Measurements from ENCODE around the gene B3GNT9. TPM values are rescaled to one million over a fixed set of nuclear protein-coding genes. Genes with fewer than 3 reads are reported as not detected.

B3GNT9 gene
- total RNA-seq, 1 experiment from 2014 or later, result 3.8 TPM

DNA sequence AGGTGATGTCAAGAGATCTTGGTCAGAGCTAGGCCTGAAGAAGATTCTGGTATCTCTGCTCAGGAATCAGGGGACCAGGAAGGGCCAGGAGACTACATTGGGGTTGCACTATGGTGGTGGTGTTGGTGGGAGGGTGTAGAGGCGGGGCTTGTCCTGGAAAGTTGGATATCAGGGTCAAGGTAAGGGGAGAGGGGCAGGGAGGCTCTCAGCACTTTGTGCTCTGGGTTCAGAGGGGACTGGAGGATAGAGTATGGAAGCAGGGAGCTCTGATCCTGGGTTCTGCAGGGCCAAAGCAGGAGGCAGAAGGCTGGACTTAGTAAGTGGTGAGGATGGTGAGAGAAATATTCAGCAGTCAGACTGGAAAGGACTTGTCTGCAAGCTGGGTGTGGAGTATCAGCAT, 22.5 kb upstream of the B3GNT9 start:
- Histone ChIP-seq H3K36me3 (ENCODE audit: control insufficient read depth in 1 of 2, insufficient read depth in 2 of 2, low read length in 2 of 2) (0 out of 4 replicates have a peak, but pooled peaks cover 0 to 6% of the 10 kb centered on the region in 2 experiments), H3K4me2 (ENCODE audit: low read length) (peak overlapping the region; percentile 75), H3K4me1 (ENCODE audit: control insufficient read depth in 1 of 2, insufficient read depth in 2 of 2, low read length in 2 of 2) (peaks cover 53 to 86% of the 10 kb centered on the region in 2 experiments), H3K4me3 (replicated peaks in 1 of 2; ENCODE audit: low read depth in 1 of 2, low read length in 2 of 2) (peak overlapping the region; percentile 67 to 70), H3K27ac (ENCODE audit: low read depth, low read length) (peak overlapping the region; percentile 97), H4K20me1 (ENCODE audit: insufficient read depth) (no peaks in the 10 kb centered on the region), H3K9me3 (ENCODE audit: control insufficient read depth in 1 of 2, insufficient read depth in 1 of 2, low read depth in 1 of 2, low read length in 2 of 2) (no peaks in the 10 kb centered on the region), H3K27me3 (ENCODE audit: insufficient read depth, low read length) (no peaks in the 10 kb centered on the region), H3K9ac (ENCODE audit: low read length) (peak overlapping the region; percentile 84), H3K9me2 (ENCODE audit: insufficient read depth) (no peaks in the 10 kb centered on the region), H2AFZ (ENCODE audit: low read depth, low read length, poor library complexity, severe bottlenecking) (no peak overlapping the region), H3K79me2 (ENCODE audit: insufficient read depth, low read length) (peaks cover 8% of the 10 kb centered on the region; the same call in 1 of the 2 replicates)
- ATAC-seq, result no peak
- TF ChIP-seq, protein P1, sequence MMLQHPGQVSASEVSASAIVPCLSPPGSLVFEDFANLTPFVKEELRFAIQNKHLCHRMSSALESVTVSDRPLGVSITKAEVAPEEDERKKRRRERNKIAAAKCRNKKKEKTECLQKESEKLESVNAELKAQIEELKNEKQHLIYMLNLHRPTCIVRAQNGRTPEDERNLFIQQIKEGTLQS (IDR thresholded peaks at IDR 0.05), result no peak
- TF ChIP-seq FOSL1 (IDR thresholded peaks at IDR 0.05; ENCODE audit: low read depth), result no peak
- TF ChIP-seq, protein P2, sequence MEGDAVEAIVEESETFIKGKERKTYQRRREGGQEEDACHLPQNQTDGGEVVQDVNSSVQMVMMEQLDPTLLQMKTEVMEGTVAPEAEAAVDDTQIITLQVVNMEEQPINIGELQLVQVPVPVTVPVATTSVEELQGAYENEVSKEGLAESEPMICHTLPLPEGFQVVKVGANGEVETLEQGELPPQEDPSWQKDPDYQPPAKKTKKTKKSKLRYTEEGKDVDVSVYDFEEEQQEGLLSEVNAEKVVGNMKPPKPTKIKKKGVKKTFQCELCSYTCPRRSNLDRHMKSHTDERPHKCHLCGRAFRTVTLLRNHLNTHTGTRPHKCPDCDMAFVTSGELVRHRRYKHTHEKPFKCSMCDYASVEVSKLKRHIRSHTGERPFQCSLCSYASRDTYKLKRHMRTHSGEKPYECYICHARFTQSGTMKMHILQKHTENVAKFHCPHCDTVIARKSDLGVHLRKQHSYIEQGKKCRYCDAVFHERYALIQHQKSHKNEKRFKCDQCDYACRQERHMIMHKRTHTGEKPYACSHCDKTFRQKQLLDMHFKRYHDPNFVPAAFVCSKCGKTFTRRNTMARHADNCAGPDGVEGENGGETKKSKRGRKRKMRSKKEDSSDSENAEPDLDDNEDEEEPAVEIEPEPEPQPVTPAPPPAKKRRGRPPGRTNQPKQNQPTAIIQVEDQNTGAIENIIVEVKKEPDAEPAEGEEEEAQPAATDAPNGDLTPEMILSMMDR (IDR thresholded peaks at IDR 0.05 in 2 of 3, conservative IDR thresholded peaks at IDR 0.05 in 1 of 3; ENCODE audit: borderline replicate concordance in 1 of 3, insufficient read depth in 1 of 3, low read depth in 2 of 3, low read length in 2 of 3), result no peak
- TF ChIP-seq EZH2 (IDR thresholded peaks at IDR 0.05), result no peak
- no peak for DNase-seq (ENCODE audit: low read depth, low spot score)
- no TSS peak for BruUV-seq (replicated peaks)
- ChIA-PET POLR2A (interaction anchor here (1.1 to 2.0 kb wide), 3 partner anchors 10 to 18 kb away, joined by 3 to 11 read pairs (median 4); partner anchors contain the start of gene MATCAP1), RAD21 (ENCODE audit: low non-redundant PET in 1 of 2, low total read pairs in 2 of 2, uncharacterized antibody in 2 of 2, unreplicated experiment in 2 of 2) (interaction anchor here in 1 of 2 experiments (1.2 kb wide), 1 partner anchor 155 kb away, joined by 3 read pairs; no protein-coding TSS in a partner anchor), CTCF (interaction anchor here (0.7 to 2.2 kb wide), 4 partner anchors 13 to 155 kb away, joined by 3 to 9 read pairs (median 6); no protein-coding TSS in a partner anchor)
- intact Hi-C loops (cut with micrococcal nuclease), result loop anchor here (1.0 kb wide), 1 partner anchor 158 kb away; no protein-coding TSS in a partner anchor

Measured in HCT116 (cell line).